ENCODE results near the gene PSRC1.

Gene PSRC1

DNA sequence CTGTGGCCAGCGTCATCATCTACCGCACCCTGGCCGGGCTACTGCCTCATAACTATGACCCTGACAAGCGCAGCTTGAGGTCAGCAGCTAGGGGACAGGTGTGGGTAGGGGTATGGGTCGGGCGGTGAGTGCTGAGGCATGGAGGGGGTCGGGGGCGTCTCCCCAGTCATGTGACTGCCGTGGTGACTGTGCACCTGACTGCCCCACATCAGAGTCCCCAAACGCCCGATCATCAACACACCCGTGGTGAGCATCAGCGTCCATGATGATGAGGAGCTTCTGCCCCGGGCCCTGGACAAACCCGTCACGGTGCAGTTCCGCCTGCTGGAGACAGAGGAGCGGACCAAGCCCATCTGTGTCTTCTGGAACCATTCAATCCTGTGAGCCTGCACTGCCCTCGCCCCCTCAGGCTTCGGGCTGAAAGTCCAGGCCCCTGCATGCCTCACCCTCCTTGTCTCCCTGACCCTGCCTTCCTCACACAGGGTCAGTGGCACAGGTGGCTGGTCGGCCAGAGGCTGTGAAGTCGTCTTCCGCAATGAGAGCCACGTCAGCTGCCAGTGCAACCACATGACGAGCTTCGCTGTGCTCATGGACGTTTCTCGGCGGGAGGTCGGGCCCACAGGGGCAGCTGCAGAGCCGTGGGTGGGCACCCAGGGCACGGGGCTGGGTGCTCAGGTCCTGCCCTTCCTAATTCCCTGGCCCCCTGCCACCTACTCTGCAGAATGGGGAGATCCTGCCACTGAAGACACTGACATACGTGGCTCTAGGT lies 13.5 kb downstream of the PSRC1 start:
- no peak overlapping the region for H3K9ac ChIP-seq (ENCODE audit: low read length)
- no peak overlapping the region for H3K4me3 ChIP-seq (ENCODE audit: low read length)
- H3K9me3 ChIP-seq (ENCODE audit: control insufficient read depth, low read length): no peaks in the 10 kb centered on the region
- H3K27me3 ChIP-seq (replicated peaks; ENCODE audit: control insufficient read depth, insufficient read depth, low read length): no peaks in the 10 kb centered on the region
- DNase-seq (ENCODE audit: low read depth): no peak
- H3K4me1 ChIP-seq (ENCODE audit: control insufficient read depth, insufficient read depth, low read length): peaks cover 2% of the 10 kb centered on the region
- H3K36me3 ChIP-seq (ENCODE audit: control insufficient read depth, insufficient read depth, low read length, severe bottlenecking): no peaks in the 10 kb centered on the region

DNA sequence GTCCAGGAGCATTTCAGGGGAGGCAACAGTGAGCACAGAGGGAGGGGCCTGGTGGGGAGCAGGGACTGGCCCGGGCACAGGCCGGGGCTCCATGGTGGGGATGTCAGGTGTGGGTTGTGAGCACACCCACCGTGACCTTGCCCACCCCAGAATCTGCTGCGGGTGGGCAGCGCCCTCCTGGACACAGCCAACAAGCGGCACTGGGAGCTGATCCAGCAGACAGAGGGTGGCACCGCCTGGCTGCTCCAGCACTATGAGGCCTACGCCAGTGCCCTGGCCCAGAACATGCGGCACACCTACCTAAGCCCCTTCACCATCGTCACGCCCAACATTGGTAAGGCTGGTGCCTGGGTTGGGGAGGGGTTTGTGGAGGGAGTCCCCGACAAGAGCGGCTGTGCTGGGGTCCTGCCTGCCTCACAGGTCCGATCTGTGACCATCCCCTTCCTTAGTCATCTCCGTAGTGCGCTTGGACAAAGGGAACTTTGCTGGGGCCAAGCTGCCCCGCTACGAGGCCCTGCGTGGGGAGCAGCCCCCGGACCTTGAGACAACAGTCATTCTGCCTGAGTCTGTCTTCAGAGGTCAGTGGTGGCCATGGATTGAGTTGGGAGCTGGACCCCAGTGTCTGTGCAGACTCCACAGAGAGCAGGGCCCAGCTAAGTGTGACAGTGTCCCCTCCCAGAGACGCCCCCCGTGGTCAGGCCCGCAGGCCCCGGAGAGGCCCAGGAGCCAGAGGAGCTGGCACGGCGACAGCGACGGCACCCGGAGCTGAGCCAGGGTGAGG lies 14.3 kb downstream of the PSRC1 start:
- H3K9me3 ChIP-seq (ENCODE audit: control insufficient read depth, low read length): no peaks in the 10 kb centered on the region
- peaks cover 2% of the 10 kb centered on the region for H3K4me1 ChIP-seq (ENCODE audit: control insufficient read depth, insufficient read depth, low read length)
- no peaks in the 10 kb centered on the region for H3K27me3 ChIP-seq (replicated peaks; ENCODE audit: control insufficient read depth, insufficient read depth, low read length)
- no peaks in the 10 kb centered on the region for H3K36me3 ChIP-seq (ENCODE audit: control insufficient read depth, insufficient read depth, low read length, severe bottlenecking)
- H3K9ac ChIP-seq (ENCODE audit: low read length): no peak overlapping the region
- no peak overlapping the region for H3K4me3 ChIP-seq (ENCODE audit: low read length)
- DNase-seq (ENCODE audit: low read depth): no peak

DNA sequence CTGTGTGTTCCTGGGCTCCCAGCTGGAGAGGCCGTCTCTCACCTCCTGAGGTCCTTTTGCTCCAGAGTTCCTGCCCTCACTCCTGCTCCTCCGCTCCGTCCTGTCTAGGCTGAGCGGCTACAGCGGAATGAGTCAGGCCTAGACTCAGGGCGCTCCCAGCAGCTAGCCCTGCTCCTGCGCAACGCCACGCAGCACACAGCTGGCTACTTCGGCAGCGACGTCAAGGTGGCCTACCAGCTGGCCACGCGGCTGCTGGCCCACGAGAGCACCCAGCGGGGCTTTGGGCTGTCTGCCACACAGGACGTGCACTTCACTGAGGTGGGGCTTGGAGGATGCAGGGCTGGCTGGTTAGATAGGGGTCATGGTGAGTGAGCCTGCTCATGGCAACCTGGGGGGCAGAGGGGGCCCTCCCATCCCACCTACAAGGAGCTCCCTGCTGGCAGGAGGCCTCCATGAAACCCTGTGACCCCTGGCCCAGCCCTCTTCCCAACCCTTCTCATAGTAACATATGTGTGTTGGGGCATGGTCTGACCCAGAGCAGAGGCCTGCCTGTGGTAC lies 15.1 kb downstream of the PSRC1 start:
- DNase-seq (ENCODE audit: low read depth): no peak
- Histone ChIP-seq H3K36me3 (ENCODE audit: control insufficient read depth, insufficient read depth, low read length, severe bottlenecking) (no peaks in the 10 kb centered on the region), H3K4me3 (ENCODE audit: low read length) (no peak overlapping the region), H3K27me3 (replicated peaks; ENCODE audit: control insufficient read depth, insufficient read depth, low read length) (peaks cover 4% of the 10 kb centered on the region), H3K9ac (ENCODE audit: low read length) (no peak overlapping the region), H3K9me3 (ENCODE audit: control insufficient read depth, low read length) (no peaks in the 10 kb centered on the region), H3K4me1 (ENCODE audit: control insufficient read depth, insufficient read depth, low read length) (peaks cover 2% of the 10 kb centered on the region)

DNA sequence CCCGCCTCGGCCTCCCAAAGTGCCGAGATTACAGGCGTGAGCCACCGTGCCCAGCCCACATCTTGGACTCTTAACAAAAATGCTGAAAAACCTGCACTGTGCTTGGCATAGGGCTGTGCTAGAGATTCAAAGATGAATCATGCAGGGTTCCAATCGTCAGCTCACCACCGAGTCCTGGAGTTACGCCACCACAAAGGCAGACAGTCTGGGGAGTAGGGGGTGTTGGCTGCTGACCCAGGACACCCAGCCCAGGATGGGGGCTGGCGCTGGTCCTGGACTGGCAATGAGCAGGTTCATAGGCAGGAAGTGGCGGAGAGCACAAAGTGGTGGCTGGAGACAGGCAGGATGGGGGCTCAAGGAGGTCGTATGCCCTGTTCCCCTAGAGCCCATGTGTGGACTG lies 16.0 kb downstream of the PSRC1 start:
- Histone ChIP-seq H3K36me3 (ENCODE audit: control insufficient read depth, insufficient read depth, low read length, severe bottlenecking) (no peaks in the 10 kb centered on the region), H3K4me1 (ENCODE audit: control insufficient read depth, insufficient read depth, low read length) (peaks cover 2% of the 10 kb centered on the region), H3K27me3 (replicated peaks; ENCODE audit: control insufficient read depth, insufficient read depth, low read length) (peaks cover 11% of the 10 kb centered on the region), H3K9me3 (ENCODE audit: control insufficient read depth, low read length) (no peaks in the 10 kb centered on the region), H3K9ac (ENCODE audit: low read length) (no peak overlapping the region), H3K4me3 (ENCODE audit: low read length) (no peak overlapping the region)
- DNase-seq (ENCODE audit: low read depth): peak; percentile 31

DNA sequence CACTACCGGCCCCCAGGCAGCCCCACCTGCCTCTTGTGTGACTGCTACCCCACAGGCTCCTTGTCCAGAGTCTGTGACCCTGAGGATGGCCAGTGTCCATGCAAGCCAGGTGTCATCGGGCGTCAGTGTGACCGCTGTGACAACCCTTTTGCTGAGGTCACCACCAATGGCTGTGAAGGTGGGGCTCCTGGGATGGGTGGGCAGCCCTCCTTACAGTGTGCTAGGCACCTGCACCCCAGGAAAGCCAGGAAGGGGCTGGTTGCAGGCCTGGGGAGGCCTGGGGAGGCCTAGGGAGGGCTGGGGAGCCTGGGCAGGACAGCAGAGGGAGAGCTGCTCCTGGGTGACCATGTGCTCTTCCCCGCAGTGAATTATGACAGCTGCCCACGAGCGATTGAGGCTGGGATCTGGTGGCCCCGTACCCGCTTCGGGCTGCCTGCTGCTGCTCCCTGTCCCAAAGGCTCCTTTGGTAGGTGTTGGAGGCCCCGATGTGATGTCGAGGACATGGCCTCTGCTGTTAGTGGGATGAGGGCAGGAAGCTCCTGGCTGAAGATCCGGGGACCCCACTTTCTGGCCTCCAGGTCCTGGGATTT lies 17.1 kb downstream of the PSRC1 start:
- Histone ChIP-seq H3K36me3 (ENCODE audit: control insufficient read depth, insufficient read depth, low read length, severe bottlenecking) (no peaks in the 10 kb centered on the region), H3K4me3 (ENCODE audit: low read length) (no peak overlapping the region), H3K9ac (ENCODE audit: low read length) (no peak overlapping the region), H3K27me3 (replicated peaks; ENCODE audit: control insufficient read depth, insufficient read depth, low read length) (peaks cover 11% of the 10 kb centered on the region), H3K4me1 (ENCODE audit: control insufficient read depth, insufficient read depth, low read length) (peaks cover 2% of the 10 kb centered on the region), H3K9me3 (ENCODE audit: control insufficient read depth, low read length) (no peaks in the 10 kb centered on the region)
- DNase-seq (ENCODE audit: low read depth): no peak

DNA sequence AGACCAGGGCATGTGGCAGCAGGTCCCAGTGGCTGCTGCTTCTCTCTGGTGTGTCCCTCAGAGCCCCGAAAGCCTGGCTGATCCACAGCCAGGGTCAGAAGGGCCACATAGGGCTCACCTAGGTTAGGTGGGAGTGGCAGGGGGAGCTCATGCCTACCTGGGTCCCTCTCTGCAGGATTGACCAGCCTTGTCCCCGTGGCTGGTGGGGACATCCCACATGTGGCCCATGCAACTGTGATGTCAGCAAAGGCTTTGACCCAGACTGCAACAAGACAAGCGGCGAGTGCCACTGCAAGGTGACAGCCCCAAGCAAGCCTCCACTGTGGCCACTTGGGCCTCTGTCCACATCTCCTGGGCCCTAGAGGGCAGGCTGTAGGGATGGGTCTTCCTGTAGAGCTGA lies 17.9 kb downstream of the PSRC1 start:
- Histone ChIP-seq H3K27me3 (replicated peaks; ENCODE audit: control insufficient read depth, insufficient read depth, low read length) (peaks cover 11% of the 10 kb centered on the region), H3K36me3 (ENCODE audit: control insufficient read depth, insufficient read depth, low read length, severe bottlenecking) (no peaks in the 10 kb centered on the region), H3K9ac (ENCODE audit: low read length) (no peak overlapping the region), H3K9me3 (ENCODE audit: control insufficient read depth, low read length) (no peaks in the 10 kb centered on the region), H3K4me1 (ENCODE audit: control insufficient read depth, insufficient read depth, low read length) (peaks cover 2% of the 10 kb centered on the region), H3K4me3 (ENCODE audit: low read length) (no peak overlapping the region)
- no peak for DNase-seq (ENCODE audit: low read depth)

DNA sequence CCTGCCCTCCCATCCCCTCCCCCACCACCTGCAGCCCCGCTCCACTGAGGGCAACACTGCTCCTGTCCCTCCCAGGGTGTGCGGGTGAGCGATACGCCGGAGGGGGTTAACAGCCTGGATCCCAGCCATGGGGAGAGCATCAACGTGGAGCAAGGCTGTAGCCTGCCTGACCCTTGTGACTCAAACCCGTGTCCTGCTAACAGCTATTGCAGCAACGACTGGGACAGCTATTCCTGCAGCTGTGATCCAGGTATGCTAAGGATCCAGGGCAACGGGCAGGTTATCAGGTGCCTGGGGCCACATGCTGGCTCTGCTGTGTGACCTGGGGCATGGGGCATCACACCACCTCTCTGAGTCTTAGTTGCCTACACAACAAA lies 18.6 kb downstream of the PSRC1 start:
- no peaks in the 10 kb centered on the region for H3K36me3 ChIP-seq (ENCODE audit: control insufficient read depth, insufficient read depth, low read length, severe bottlenecking)
- DNase-seq (ENCODE audit: low read depth): no peak
- no peak overlapping the region for H3K4me3 ChIP-seq (ENCODE audit: low read length)
- H3K9ac ChIP-seq (ENCODE audit: low read length): no peak overlapping the region
- H3K27me3 ChIP-seq (replicated peaks; ENCODE audit: control insufficient read depth, insufficient read depth, low read length): peaks cover 11% of the 10 kb centered on the region
- no peaks in the 10 kb centered on the region for H3K9me3 ChIP-seq (ENCODE audit: control insufficient read depth, low read length)
- peaks cover 2% of the 10 kb centered on the region for H3K4me1 ChIP-seq (ENCODE audit: control insufficient read depth, insufficient read depth, low read length)

DNA sequence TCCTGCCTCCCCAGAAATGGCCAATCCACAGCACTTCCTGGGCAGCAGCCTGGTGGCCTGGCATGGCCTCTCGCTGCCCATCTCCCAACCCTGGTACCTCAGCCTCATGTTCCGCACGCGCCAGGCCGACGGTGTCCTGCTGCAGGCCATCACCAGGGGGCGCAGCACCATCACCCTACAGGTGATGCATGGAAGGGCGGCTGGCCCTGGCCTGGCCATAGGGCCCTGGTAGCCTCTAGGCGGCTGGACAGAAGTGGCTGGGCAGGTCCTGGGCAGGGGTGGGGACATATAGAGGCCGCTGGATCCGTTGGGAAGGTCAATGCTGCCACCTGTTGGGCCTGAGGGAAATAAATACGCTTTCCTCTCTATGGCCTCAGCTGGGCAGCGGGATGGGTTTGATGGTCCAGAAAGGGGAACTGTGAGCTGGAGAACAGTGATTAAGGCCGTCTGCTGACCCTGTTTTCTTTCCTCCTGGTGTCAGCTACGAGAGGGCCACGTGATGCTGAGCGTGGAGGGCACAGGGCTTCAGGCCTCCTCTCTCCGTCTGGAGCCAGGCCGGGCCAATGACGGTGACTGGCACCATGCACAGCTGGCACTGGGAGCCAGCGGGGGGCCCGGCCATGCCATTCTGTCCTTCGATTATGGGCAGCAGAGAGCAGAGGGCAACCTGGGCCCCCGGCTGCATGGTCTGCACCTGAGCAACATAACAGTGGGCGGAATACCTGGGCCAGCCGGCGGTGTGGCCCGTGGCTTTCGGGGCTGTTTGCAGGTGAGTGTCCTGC lies 19.2 kb downstream of the PSRC1 start:
- peak; percentile 88 for DNase-seq (ENCODE audit: low read depth)
- Histone ChIP-seq H3K36me3 (ENCODE audit: control insufficient read depth, insufficient read depth, low read length, severe bottlenecking) (no peaks in the 10 kb centered on the region), H3K27me3 (replicated peaks; ENCODE audit: control insufficient read depth, insufficient read depth, low read length) (peaks cover 11% of the 10 kb centered on the region), H3K4me1 (ENCODE audit: control insufficient read depth, insufficient read depth, low read length) (peaks cover 2% of the 10 kb centered on the region), H3K4me3 (ENCODE audit: low read length) (no peak overlapping the region), H3K9ac (ENCODE audit: low read length) (no peak overlapping the region), H3K9me3 (ENCODE audit: control insufficient read depth, low read length) (no peaks in the 10 kb centered on the region)

DNA sequence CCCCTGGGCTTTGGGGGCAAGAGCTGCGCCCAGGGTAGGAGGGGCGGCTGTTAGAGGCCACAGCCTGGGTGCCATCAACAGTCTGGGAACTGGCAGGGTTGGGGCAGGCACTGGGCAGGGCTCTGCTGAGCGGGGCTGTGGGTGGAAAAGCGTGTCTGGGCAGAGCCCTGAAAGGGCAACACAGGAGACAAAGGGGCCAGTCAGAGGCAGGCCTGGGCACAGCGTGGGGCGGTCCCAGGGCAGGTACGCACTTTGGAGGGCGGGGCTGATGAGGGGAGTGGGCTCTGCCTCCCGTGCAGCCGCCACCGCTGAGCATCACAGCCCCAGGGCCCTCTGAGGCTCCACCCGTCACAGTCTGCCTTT lies 19.7 kb downstream of the PSRC1 start:
- H3K9me3 ChIP-seq (ENCODE audit: control insufficient read depth, low read length): no peaks in the 10 kb centered on the region
- no peak overlapping the region for H3K9ac ChIP-seq (ENCODE audit: low read length)
- no peak for DNase-seq (ENCODE audit: low read depth)
- H3K4me3 ChIP-seq (ENCODE audit: low read length): no peak overlapping the region
- H3K27me3 ChIP-seq (replicated peaks; ENCODE audit: control insufficient read depth, insufficient read depth, low read length): peaks cover 11% of the 10 kb centered on the region
- H3K36me3 ChIP-seq (ENCODE audit: control insufficient read depth, insufficient read depth, low read length, severe bottlenecking): no peaks in the 10 kb centered on the region
- peaks cover 2% of the 10 kb centered on the region for H3K4me1 ChIP-seq (ENCODE audit: control insufficient read depth, insufficient read depth, low read length)

DNA sequence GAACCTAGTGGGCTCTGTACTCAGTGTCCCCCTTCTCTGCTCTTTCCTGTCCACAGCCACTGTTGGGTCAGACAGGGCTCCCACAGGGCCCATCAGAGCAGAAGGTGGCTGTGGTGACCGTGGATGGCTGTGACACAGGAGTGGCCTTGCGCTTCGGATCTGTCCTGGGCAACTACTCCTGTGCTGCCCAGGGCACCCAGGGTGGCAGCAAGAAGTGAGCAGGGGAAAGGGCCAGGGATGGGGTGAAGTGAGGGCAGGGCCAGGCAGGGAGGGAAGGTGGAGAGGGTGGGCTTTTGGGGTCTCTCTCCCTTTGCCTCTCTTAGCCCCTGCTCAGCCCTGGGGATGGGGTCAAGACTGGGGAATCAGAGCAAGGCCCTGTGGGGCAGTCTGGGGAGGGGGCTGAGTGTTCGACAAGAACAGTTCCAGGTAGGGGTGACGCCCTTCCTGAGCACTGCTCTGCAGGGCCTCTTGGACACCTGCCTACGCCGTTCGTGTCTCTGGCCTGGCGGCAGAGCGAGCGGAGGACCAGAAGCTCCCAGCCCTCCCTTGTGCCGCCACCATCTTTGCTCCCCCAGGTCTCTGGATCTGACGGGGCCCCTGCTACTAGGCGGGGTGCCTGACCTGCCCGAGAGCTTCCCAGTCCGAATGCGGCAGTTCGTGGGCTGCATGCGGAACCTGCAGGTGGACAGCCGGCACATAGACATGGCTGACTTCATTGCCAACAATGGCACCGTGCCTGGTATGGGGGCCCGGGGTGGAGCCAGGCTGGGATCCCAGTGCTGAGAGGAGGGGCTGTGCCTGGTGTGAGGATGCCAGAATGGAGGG lies 20.5 kb downstream of the PSRC1 start:
- Histone ChIP-seq H3K4me1 (ENCODE audit: control insufficient read depth, insufficient read depth, low read length) (peaks cover 2% of the 10 kb centered on the region), H3K36me3 (ENCODE audit: control insufficient read depth, insufficient read depth, low read length, severe bottlenecking) (no peaks in the 10 kb centered on the region), H3K9me3 (ENCODE audit: control insufficient read depth, low read length) (no peaks in the 10 kb centered on the region), H3K4me3 (ENCODE audit: low read length) (no peak overlapping the region), H3K27me3 (replicated peaks; ENCODE audit: control insufficient read depth, insufficient read depth, low read length) (peaks cover 11% of the 10 kb centered on the region), H3K9ac (ENCODE audit: low read length) (no peak overlapping the region)
- DNase-seq (ENCODE audit: low read depth): no peak

Data from adipocyte (in vitro differentiated cells).